GM19351 (cell line): ENCODE data around the gene TAS2R4.
"Not testable (repeated sequence)": the region's sequence is repeated elsewhere in the genome, so short reads cannot be mapped to it uniquely, and the experiment has no call there.

Experiments used
- ATAC-seq: cut with Tn5 transposase; IDR thresholded peaks from one replicate; pipeline ENCODE4 v1.9.1; 2021; ENCODE audit warnings: mild to moderate bottlenecking, moderate library complexity; ENCODE audit not compliant: unreplicated experiment

The TAS2R4 gene

GRCh38 chr7:141776374-141776773 lies at the start of gene TAS2R4:
Gene TAS2R4 (plus strand): TSS chr7:141776674. CDS start chr7:141778489, 1,815 bp downstream.
- ATAC-seq, result no peak

- ATAC-seq, result peak; percentile 48
These were observed 47.5 kb upstream of the TAS2R4 start for GRCh38 chr7:141729020-141729419.

GRCh38 chr7:141731476-141732149 lies 44.9 kb upstream of the TAS2R4 start:
- no peak for ATAC-seq

- no peak for ATAC-seq
These were observed 39.2 kb upstream of the TAS2R4 start for GRCh38 chr7:141737118-141737835.

- peak; percentile 83 for ATAC-seq
These were observed 38.5 kb upstream of the TAS2R4 start, which contains the start of gene SSBP1 for GRCh38 chr7:141737836-141738591. Gene SSBP1 (plus strand): TSS chr7:141738358. CDS start chr7:141739167, 809 bp downstream.

- no peak for ATAC-seq
These were observed 37.9 kb upstream of the TAS2R4 start for GRCh38 chr7:141738592-141739013.

- no peak for ATAC-seq
These were observed 37.2 kb upstream of the TAS2R4 start for GRCh38 chr7:141739250-141739649.

GRCh38 chr7:141742229-141742628 lies 34.2 kb upstream of the TAS2R4 start:
- no peak for ATAC-seq

- ATAC-seq, result no peak
These were observed 32.3 kb upstream of the TAS2R4 start for GRCh38 chr7:141744131-141744530.

- ATAC-seq, result no peak
These were observed 28.1 kb upstream of the TAS2R4 start for GRCh38 chr7:141748396-141748795.

- not testable (repeated sequence) for ATAC-seq
These were observed 24.6 kb upstream of the TAS2R4 start for GRCh38 chr7:141751904-141752303.

GRCh38 chr7:141752634-141753033 lies 23.8 kb upstream of the TAS2R4 start:
- ATAC-seq, result no peak

- ATAC-seq, result peak; percentile 76
These were observed 21.5 kb upstream of the TAS2R4 start for GRCh38 chr7:141754939-141755338.

- ATAC-seq, result no peak
These were observed 12.7 kb upstream of the TAS2R4 start, which contains the start of gene TAS2R3 for GRCh38 chr7:141763797-141764196. Gene TAS2R3 (plus strand): TSS chr7:141764097. CDS start chr7:141764159, 62 bp downstream.

- ATAC-seq, result not testable (repeated sequence)
These were observed 6.3 kb upstream of the TAS2R4 start for GRCh38 chr7:141770083-141770583.

GRCh38 chr7:141785706-141786552 lies 9.5 kb downstream of the TAS2R4 start:
- peak; percentile 92 for ATAC-seq

GRCh38 chr7:141788296-141788695 lies 11.8 kb downstream of the TAS2R4 start:
- no peak for ATAC-seq

GRCh38 chr7:141789917-141790316 lies 13.4 kb downstream of the TAS2R4 start, which contains the start of gene TAS2R5:
Gene TAS2R5 (plus strand): TSS chr7:141790217. CDS start chr7:141790362, 145 bp downstream.
- ATAC-seq, result no peak

- no peak for ATAC-seq
These were observed 16.1 kb downstream of the TAS2R4 start for GRCh38 chr7:141792526-141792925.

GRCh38 chr7:141820067-141820466 lies 43.6 kb downstream of the TAS2R4 start:
- no peak for ATAC-seq
